Inflammatory macrophage treated with lipopolysaccharide for 1 hour (primary cell): Measurements from ENCODE around the gene DYNC1H1.

Experiments
- DNase-seq, 2 donors: peaks; one replicate each; pipeline ENCODE4 v3.0.0-alpha.2; 2020 to 2022

The DYNC1H1 gene

GRCh38 chr14:101964297-101965180 is at the start of gene DYNC1H1:
Gene DYNC1H1, plus strand, starts transcription at chr14:101964573. Its CDS starts 119 bp downstream, at chr14:101964692.
- peak; percentile 80 to 89 for DNase-seq

DNA sequence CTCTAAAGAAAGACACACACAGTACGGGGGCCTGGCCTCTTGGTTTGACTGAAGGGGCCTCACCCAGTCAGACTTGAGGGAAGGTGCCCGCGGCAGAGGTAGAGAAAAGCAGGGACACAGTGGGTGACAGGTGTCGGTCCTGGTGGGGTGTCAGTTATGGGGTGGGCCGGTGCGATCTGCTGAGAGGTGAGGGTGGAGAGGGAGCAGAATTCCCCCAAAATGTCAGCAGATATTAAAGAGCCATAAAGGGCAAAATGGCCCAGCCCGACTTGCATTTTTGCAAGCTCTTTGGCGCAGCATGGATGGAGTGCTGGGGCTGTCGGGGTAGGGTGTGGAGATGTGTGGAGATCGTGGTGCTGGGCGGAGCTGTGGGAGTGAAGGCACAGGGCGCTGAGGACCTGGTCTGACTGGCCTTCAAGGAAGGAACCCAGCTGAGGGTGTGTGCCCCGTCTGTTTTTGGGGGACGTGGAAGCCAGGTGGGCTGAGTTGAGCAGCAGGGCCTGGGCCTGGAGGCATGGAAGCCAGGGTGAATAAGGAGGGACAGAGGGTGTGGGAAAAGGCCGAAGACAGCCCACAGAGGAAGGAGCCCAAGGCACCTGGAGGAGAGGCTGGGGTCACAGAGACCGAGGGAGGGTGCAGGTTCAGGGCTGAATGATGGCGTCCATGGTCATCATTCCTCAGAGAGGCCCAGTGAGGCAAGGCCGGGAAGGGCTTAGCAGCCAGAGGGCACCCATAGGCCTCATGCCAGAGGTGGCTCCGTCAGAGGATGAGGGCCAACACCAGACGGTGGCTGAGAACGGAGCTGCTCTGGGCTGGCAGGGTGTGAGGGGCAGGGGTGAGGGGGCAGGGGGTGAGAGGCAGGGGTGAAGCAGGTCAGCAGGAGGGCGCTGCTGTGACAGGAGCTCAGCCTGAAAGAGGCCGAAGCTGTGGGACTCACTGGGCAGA is 48.2 kb upstream of the DYNC1H1 start:
- DNase-seq = no peak

DNA sequence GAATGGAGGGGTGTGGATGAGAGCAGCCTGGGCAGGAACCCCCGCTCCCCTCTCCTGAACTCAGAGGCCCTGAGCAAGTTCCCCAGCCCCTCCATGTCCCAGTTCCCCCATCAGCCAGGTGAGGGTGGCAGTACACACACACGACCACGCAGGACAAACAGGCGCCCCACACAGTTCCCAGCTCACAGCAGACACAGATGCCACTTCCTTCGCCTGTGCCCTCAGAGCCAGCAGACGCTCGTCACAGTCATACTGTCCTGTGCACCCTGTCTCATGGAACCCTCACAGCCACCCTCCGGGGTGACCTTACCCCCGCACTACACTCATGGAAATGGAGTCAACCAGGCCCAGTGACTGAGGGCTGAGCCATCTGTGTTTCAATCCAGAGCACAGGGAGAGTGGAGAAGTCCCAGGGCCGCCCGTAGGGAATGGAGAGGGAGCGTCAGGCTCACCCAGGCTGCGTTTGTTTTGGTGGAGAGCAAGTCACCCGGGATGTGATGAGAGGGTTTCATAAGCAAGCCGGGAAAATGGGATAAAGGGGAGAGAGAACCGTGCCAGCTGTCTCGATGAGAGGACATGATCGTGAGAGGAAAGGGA is 47.5 kb upstream of the DYNC1H1 start:
- no peak for DNase-seq

DNA sequence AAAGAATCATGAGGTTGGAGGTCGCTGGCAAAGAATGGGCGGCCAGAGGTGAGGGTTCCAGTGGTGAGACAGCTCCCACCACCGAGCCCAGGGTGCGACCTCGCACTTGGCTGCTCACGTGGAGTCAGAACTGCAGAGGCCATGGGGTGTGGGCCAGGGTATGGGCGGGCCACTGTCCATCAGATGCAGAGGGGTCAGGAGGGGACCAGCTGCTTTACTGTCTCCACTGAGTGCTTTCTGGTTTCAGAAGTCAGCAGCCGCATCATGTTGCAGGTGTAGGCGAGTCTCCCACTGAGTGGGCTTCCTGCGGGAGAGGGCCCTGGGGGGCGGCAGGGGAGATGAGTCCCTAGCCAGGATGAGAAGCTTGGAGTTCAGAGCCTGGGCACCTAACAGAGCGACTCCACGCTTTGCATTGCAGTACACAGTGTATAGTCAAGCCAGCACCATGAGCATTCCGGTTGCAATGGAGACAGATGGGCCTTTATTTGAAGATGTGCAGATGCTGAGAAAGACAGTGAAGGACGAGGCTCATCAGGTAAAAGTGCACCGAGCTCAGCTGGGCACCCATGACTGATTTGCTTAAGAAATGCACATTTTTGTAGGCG is 46.9 kb upstream of the DYNC1H1 start:
- DNase-seq = no peak

GRCh38 chr14:101918065-101918989 is 46.0 kb upstream of the DYNC1H1 start:
- DNase-seq = no peak

DNA sequence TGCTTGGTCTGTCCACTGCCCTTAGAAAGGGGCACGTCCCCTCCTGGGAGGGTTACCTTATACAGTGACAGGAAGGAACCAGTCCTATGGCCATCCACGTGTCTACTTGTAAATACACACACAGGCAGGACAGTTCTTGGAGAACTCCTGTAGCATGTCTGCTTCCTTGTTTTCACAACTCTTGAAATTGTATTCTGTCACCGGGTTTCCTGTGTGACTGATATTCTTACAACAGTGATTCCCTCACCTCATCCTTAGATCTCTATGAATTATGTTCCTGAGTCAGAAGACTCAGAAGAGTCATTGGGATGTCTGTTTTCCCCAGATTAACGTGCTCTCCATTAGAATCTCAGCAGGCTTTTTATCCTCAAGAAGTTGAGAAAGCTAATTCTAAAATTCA is 44.1 kb upstream of the DYNC1H1 start:
- DNase-seq = peak; percentile 6 to 61

DNA sequence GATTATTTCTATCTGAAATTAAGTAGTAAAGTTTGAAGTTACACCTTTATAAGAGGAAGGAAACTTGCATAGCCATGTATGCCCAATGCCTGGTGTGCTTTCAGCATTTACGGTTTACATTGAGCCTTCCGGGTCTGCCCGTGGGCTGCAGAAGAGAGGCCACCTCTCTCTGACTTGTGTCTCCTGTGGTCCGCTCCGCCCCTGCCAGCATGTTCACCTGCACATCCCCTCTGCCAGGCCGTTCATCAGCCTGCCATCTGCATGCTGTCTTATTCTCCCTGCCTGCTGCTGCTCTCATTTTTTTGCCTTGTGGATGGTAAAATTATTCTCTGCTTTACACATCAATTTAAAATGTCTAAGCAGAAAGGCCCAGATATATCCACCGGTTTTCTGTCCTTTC is 41.5 kb upstream of the DYNC1H1 start:
- DNase-seq = no peak

DNA sequence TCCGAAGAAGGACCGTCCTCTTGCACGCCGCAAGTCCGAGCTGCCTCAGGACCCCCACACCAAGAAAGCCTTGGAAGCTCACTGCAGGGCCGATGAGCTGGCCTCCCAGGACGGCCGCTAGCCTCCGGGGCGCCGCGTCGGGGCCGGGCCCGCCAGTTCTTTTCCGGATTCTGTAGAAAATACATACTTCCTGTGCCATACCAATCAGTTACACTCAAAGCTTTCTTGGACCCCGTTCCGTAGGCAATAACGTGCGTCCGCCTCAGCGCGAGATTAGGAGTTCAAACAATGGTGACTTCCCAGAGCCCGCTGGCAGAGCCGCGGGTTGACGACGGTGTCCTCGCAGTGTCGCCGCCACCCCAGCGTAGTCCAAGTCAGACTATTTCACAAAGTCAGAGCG is 39.2 kb upstream of the DYNC1H1 start:
- no peak for DNase-seq

DNA sequence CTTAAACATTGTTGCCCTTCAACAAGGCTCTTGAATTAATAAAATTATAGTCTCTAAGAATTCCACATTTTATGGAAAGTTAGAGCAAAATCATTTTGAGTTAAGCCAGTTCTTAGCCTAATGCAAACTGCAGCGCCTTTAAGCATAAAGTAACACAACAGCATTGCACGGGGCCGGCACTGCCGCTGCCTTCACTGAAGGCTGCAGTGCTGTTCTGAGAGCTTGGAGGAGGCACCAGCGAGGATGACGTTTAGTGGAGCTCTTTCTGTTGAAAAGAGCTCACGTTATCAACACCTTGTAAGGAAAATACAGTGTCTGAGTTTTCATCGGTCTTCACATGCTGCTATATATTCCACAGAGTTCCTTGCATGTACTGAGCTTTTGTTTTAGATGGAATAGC is 38.3 kb upstream of the DYNC1H1 start:
- DNase-seq = no peak

- DNase-seq = no peak
Observed at GRCh38 chr14:101926620-101927019, 37.8 kb upstream of the DYNC1H1 start.

DNA sequence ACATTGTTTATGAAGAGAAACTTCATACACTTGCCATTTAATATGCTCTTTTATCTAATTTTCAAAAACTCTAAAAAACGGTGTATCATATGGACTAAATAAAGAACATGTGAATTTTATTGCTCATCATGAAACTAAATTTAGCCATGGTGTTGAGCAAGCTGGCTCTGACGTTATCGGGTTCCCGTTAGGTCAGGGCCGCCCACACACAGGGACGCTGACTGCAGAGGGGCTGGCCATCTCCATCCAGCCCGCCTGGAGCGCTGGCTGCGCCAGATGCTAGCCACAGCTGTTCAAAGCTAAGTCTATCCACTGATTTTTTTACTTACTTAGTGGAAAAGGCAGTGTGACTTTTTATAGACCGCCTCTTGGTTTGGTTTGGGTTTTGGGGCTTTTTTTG is 36.5 kb upstream of the DYNC1H1 start:
- peak; percentile 96 to 99 for DNase-seq

GRCh38 chr14:101928415-101928841 is 35.9 kb upstream of the DYNC1H1 start:
- peak in 1 of 2 donors; percentile 40 for DNase-seq

DNA sequence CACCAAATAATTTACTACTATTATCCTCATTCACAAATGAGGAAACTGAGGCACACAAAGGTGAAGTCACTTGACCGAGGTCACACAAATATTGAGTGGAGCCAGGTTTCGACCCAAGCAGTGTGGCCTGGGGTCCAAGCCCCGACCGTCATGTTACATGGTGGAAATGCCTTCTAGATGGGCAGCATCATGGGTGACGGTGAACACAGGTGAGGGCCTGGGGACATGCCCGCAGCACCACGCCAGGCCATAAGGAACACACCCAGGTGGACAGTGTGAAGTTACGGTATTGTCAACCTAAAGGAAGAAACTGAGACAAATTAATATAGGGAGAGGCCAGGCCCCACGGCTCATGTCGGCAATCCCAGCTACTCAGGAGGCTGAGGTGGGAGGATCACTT is 35.3 kb upstream of the DYNC1H1 start:
- no peak for DNase-seq

GRCh38 chr14:101929946-101930345 is 34.4 kb upstream of the DYNC1H1 start:
- DNase-seq = no peak

- no peak for DNase-seq
Observed at GRCh38 chr14:101932673-101933072, 31.7 kb upstream of the DYNC1H1 start.

DNA sequence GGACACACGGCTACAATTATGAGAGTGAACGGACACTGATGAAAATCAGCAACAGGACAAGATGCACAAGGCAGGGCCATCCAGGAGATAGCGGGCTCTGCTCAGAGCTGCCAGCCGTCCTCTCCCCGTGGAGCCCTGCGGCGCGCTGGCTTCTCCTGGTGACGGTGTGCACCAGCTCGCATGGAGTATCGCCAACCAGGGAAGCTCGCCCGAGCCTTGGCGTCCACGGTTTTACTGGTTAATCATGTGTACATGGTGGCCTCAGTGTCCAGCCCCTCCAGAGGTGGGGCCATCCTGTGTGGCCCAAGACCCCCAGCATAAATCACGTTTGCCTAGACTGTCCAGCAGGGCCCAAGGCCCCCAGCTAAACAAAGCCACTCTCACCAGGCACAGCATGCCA is 31.2 kb upstream of the DYNC1H1 start:
- DNase-seq = no peak

GRCh38 chr14:101934601-101935150 is 29.7 kb upstream of the DYNC1H1 start:
- DNase-seq = peak; percentile 24 to 48

DNA sequence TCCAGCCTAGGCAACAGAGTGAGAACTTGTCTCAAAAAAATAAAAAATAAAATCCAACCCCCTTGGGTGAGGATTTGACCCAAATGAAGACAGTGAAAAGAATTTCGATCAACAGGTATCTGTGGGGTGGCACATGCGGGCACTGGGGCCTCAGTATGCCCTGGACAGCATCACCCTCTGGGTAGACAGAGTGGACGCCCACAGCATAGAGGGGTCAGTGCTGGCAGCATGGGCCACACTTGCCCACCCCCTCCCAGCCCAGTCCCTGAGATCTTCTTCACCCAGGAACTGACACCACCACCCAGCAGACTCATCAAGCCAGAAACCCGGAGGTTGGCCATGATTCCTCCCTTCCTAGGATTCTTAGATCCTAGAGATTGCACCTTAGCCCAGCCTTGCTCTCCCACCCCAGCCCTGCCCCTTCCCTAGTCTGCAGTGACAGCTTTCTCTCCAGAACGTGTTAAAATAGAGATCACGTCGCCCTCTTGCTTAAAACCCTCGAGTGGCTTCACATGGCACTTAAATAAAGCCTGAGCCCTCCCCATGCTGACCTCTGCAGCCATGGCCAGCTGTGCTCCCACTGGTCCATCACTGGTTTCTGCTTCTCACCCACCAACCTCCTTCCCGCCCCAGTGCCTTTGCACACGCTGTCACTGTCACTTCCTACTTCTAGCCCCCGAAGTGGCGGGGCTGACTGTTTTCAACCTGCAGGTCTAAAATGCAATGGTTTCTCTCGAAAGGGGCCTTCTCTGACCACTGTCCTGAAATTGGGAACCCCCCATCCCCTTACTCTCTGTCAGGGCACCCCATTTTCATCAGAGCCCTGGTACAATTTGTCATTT is 26.2 kb upstream of the DYNC1H1 start:
- no peak for DNase-seq

DNA sequence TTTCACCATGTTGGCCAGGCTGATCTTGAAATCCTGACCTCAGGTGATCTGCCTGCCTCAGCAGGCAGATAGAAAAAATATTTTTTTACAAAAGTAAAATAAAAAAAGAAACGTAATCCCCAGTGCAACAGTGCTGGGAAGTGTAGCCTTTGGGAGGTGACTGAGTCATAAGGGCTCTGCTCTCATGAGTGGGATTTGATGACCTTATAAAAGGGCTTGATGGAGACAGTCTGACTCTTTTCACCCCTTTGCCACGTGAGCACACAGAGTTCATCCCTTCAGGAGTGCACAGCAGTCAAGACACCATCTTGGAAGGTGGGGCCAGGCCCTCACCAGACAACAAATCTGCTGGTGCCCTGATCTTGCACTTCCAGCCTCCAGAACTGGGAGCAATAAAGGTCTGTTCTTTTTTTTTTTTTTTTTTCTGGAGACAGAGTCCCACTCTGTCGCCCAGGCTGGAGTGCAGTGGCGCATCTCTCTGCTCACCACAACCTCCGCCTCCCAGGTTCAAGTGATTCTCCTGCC is 24.7 kb upstream of the DYNC1H1 start:
- DNase-seq = no peak

GRCh38 chr14:101944451-101944850 is 19.9 kb upstream of the DYNC1H1 start:
- no peak for DNase-seq
